ENCODE data around the gene SLMAP.

GRCh38 chr3:57959423-57960173 is 203.5 kb downstream of the SLMAP start:
- no peak for TF ChIP-seq CTCF (IDR thresholded peaks at IDR 0.05)
- no peak for TF ChIP-seq POLR2AphosphoS5 (IDR thresholded peaks at IDR 0.05)

Data from breast epithelium (tissue), 3 donors.